AML-193 (cell line): ENCODE measurements around the gene TBC1D22A.
"Not testable (repeated sequence)": the region's sequence is repeated elsewhere in the genome, so short reads cannot be mapped to it uniquely, and the experiment has no call there.

Source experiments
- DNase-seq, 2 experiments: peaks; one replicate each; lab custom pipeline; 2025; lab: John Stamatoyannopoulos, UW

Gene TBC1D22A, protein sequence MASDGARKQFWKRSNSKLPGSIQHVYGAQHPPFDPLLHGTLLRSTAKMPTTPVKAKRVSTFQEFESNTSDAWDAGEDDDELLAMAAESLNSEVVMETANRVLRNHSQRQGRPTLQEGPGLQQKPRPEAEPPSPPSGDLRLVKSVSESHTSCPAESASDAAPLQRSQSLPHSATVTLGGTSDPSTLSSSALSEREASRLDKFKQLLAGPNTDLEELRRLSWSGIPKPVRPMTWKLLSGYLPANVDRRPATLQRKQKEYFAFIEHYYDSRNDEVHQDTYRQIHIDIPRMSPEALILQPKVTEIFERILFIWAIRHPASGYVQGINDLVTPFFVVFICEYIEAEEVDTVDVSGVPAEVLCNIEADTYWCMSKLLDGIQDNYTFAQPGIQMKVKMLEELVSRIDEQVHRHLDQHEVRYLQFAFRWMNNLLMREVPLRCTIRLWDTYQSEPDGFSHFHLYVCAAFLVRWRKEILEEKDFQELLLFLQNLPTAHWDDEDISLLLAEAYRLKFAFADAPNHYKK

DNA sequence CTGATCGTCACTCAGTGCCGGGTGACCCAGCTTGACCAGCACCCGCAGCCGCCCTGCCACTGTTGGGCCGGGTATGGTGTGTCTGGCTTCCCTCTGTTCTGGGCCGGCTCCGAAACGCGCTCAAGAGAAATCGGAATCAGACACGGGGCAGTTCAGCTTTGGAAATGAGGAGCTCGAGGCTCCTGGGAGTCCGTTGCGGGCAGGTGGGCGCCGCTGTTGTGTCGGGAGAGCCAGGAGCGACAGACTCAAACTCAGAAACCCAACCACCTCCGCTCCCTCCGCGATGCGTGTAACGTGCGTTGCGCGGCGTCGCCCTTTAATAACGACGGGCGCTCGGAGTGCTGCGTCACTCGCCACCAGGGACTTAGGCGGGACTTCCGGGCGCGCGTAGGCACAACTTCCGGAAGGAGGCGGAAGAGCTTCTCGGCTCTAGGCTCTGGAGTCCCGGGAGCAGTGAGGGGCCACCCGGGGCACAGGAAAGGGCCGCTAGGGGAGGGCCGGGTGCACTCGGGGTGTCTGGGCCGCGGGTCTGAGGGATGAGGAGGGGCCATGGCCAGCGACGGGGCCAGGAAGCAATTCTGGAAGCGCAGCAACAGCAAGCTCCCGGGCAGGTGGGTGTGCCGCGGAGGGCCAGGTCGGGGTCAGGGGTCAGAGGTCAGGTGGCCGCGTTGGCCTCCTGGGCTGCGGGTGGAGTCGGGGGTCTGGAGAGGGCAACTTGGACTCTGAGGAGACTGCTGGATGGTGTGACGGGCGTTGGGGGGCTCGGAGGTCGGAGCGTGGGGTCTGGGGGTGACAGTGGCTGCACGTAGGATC lies at the start of gene TBC1D22A:
TSS of gene TBC1D22A (plus strand) at position 413 of the 813 bp plus-strand sequence. CDS start at position 550, 137 bp downstream.
- peak; percentile 78 to 89 for DNase-seq

DNA sequence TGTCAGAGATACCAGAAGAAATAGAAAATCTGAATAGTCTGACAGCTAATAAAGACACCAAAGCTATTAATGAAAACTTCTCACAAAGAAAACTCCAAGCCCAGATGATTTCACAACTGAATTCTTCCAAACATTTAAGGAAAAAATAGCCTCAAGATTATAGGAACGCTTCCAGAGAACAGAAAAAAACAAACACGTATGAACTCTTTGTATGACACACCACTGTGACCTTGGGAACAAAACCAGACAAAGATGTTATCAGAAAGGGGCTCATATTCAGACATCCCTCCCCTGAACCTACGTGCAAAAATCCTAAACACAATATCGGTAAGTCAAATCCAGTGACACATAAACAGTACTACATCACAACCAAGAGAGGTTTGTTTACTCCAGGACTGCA lies 47.9 kb upstream of the TBC1D22A start:
- DNase-seq: no peak

DNA sequence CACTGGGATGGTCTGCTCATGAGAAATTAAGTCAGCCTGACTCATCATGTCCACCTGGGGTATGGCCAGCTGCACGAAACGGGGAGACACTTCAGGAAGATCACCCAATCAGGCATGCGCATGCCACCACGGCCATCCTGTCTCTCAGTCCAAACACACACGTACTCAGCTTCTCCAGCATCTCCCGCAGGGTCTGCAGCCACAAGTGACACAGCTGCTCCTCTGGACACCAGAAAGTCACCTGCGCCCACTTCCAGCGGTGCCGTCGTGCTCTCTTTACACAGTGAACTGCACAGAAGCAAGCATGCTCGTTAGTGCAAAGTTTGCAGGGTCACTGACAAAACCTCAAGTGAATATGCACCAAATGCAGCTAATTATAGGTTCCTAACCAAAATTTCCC lies 42.5 kb upstream of the TBC1D22A start:
- DNase-seq: no peak

DNA sequence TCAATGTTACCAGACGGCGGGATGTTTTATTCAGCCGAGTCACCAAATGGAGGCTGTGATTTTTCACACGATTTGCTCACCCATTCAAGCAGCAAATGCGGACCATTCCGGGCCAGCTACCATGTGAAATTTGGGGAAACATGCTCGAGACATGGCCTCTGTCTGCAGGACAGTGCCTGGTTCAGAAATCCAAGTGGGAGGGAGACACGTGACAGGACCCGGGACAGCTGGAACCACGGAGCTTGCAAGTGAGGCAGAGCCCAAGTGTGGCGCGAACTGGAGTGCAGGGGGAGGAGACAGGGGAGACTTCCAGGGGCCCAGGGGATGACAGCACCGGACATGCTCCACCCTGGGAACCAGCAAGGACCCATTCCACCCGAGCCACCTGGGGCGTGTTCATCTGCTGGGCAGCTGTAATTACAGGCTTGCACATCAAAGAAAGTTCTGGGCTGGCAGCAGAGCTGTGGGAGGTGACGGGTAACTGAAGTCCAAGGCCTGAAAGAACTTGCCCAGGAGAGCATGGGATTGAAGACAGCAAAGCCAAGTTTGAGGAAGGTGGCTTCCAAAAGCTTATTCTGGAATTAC lies 40.9 kb upstream of the TBC1D22A start:
- no peak for DNase-seq

DNA sequence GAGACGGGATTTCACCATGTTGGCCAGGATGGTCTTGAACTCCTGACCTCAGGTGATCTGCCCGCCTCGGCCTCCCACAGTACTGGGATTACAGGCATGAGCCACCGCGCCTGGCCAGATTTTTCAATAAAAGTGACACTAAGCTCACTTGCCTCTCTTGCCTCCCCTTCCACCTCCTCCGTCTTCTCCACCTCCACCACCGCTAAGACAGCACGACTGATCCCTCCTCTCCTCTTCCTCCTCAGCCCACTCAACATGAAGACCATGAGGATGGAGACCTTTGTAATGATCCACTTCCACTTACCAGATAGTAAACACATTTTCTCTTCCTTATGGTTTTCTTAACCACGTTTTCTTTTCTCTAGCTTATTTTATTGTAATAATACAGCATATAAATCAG lies 38.6 kb upstream of the TBC1D22A start:
- DNase-seq: no peak

DNA sequence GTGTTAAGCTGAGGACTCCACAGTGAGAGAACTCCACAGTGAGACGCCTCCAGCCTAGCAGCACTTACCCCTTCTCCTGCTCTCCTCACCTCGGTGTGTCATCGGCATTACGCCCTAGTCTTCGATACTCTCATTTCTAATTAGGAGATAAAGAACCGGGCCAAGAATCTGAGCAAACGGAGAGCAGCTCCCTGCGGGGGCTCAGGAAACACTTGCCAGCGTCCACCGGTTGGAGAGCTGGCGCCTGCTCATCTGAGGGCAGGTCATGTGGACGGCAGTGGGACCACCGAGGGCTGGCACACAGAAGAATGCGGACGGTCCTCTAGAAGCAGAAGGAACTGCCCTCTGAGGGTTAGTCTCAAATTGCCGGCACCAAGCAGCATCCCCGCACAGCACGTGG lies 37.4 kb upstream of the TBC1D22A start:
- DNase-seq: no peak

DNA sequence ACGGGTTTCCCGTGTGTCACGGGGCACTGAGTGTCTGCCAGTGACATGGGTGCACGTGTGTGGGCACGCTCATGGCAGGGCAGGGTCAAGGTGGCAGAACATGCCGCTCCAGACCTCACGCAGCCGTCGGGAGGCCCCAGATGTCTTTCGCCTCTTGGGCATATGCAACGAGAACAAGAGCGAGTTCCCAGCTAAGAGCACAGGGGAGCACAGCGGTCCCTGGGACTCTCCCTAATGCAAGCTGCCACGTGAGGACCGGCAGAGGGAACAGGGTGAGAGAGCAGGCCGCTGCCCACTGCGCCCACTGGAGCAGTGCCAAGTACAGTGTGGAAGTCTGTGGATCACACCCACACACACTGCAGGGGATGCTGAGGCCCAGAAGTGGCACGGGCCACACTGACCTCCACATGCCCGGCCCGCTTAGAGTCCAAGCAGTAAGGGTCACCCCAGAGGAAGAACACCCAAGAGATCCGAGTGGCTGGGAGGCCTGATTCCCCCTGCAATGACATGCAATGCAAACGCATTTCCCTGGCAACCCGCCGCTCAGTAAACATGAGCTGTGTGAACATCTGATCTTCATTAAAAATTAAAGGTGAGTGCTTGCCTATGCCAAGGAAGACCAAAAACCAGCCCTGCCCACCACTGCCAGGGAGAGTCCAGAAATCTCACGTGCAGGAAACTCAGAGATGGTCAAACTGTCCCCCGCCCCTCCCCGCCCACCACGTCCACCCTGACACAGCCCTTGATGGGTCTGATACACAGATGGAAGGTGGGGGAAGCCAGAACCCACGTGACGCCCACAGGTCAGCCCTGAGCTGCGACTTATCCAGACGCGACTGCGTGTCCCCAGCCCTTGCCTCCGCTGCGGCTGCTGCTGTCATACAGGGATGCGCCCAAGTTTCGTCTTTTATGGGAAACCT lies 36.1 kb upstream of the TBC1D22A start:
- no peak for DNase-seq

DNA sequence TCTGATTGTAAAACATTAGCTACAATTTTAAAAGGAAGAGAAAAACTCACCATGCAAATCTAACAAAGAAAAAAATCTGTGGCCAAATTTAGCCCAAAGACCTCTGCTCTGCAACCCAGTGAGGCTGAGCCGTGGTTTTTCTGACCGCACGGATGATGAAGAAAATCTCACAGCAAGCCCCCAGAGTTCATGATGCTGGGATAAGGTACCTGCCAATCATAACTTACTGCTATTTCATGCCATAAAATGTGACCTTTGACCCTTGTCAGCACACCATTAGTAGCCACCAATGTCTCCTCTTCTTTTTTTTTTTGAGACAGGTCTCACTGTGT lies 35.5 kb upstream of the TBC1D22A start:
- no peak for DNase-seq

DNA sequence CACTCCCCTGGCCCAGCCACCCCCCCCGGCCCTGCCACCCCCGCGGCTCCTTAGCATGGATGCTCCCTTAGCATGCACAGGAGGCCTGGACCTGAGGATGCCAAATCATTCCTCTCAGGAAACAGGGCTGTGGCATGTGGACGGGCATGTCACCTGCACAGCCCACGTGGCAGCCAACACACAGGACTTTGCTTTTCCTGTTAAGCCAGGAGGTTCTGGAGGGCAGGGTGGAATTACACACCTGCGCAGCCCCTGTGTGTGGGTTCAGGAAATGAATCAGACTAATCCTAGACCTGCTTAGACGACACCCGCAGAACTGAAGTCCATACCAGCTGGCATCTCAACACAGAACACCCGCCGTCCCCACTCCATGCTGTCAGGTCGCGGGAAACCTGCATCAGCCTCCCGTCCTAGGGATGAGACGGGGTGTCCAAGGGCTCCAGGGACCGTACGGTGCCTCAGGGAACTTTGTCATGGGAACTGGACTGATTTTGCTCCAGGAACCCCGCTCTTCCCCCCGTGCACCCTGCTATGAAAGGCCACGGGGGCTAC lies 34.6 kb upstream of the TBC1D22A start:
- DNase-seq: no peak

DNA sequence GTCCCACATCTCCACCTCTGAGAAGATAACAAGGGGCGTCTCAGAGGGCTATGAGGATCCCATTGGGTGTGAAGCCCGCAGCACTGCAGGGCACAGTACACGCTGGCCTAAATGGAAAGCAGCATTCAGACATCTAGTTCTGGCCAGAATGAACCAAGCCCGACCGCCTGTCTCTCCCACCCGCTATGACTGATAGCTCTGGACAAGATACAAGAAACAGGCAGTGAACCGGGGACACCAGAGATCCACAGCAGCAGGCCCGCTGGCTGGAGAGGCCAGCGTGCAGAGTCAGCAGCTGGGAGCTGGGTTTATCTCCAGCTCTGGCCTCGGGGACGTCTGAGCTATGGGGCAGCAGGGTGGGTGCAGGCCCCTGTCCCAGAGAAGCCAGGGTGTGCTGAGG lies 34.0 kb upstream of the TBC1D22A start:
- no peak for DNase-seq

DNA sequence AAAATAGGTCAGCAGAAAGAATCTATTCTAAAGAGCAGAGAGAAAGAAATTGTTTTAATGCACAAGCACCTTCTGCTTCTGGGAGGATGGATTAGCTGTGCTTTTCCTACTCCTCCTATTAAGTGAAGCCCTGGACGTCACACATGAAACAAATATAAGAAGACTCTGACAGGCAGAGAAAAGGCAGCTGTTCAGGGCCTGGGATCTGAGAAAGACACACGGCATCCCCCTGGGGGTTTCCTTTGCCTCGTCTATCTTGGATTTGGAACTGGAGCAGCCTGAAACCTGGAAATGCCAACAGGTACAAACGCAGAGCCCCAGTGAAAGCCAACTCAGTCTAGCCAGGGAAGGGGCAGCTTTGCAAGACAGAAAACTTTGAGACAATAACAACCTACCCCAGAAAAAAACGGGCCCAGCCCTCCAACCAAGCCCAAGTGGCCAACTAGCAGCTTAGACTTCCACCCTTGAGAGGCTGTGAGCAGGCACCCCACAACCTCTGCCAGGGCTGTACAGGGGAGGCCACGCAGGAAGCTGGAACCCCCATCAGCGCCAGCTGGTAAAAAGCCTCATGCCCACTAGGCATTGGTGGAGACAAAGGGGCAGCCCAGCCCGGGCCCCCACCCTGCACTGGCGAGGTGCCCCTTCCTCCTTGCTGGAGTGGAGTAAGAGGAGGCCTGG lies 31.7 kb upstream of the TBC1D22A start:
- no peak for DNase-seq

DNA sequence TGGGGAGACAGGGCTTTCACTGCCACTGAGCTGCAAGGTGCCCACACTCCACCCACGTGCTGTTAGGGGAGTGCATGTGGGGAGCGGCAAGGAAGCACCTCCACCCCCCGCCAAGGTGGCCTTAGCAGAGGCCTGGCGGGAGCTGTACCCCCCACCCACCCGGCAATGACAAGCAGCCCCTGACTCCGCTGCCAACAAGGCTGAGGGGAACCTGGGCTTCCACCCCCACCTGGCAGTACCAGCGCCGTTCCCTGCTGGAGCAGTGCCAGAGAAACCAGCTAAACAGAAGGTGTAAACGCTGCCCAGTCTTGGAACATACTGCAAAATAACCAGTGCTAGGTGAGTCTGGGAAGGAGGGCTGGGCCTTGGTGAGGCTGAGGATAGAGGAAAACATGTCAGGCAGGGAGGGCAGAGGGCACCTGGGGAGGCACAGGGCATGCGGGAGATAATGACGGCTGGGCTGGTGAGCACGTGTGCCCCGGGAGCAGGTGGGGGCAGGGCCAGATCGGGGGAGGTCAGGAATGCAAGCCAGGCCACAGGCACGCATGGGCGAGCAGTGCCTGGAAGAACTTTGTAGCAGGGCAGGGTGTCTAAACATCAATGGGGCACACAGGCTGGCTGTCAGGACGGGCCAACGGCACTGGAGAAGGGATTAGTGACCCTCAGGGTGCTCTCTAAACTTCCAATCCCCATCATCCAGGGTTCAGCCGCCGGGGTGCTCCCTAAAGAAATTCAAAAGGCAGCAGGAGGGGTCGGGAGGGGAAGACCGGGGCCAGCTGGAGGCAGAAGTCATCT lies 31.0 kb upstream of the TBC1D22A start:
- no peak for DNase-seq

DNA sequence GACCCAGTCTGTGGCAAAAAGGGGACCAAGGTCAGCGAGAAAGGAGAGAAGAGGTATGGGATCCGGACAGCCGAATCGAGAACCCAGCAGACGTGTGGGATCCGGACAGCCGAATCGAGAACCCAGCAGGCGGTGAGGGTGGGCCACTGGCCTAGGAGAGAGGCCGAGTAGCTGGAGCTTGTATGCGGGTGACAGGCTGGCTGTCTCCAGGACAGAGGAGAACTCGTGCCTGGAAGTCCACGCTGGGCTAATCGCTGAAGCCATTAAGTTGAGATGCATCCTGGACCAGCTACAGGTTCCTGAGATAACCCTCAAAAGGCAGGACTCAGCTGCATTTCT lies 30.4 kb upstream of the TBC1D22A start:
- no peak for DNase-seq

DNA sequence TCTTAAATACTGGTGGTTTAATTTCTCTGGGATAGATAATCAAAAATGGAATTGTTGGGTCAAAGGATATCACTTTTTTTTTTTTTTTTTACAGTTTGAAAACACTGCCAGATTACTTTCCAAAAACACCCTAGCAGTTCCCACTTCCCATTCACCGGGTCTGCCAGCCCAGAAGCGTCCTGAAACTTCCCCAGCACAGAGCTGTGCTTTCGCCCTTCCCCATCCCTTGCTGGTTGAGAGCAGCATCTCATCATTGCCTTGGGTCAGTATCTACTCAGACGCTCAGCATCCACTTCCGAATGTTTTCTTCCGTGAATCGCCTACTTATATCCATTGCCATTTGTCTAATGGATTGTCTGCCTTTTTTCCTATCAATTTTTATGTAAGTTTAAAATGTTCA lies 29.9 kb upstream of the TBC1D22A start:
- no peak for DNase-seq

DNA sequence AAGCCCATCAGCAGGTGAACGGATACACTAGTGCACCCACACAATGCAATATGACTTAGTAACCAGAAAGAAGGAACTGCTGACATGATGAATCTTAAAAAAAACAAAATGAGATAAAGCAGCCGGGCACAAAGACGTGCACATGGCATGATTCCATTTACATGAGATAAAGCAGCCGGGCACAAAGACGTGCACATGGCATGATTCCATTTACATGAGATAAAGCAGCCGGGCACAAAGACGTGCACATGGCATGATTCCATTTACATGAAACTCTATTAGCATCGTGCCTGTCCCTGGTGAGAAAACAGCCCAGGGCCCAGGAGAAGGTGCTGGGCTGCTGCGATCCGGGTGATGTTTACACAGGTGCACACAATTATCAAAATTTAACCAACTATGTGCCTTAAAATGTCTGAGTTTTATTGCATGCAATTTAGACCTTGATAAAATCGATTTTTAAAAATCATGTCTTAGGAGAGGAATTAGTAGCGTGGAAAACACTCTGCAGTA lies 28.2 kb upstream of the TBC1D22A start:
- not testable (repeated sequence) for DNase-seq

DNA sequence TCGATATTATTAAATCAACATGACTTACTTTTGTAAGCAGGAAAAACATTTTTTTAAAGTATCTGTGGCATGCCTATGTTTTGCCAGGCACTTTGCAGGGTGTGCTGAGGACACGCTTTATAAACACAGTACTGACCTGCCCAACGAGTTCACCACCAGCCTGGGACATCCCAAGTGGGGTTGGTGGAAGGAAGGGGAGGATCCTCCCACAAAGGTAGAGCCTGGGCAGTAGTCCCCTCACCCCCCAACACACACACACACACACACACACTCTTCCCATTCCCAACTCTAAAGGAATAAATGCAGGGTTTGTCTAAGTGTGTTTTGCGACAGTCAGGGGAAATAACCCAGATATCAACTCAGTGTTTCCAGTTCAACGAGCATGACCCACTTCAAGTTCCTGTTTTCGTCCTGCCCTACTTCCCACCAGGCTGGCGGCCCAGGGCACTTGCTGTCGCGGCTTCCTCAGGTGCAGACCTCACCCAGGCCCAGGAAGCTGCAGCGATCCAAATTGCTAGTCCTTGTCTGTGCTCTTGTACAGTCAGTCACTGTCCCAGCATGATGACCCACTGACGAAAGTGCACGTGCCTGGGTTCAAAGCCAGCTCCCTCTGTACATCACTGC lies 27.5 kb upstream of the TBC1D22A start:
- peak; percentile 52 to 66 for DNase-seq

DNA sequence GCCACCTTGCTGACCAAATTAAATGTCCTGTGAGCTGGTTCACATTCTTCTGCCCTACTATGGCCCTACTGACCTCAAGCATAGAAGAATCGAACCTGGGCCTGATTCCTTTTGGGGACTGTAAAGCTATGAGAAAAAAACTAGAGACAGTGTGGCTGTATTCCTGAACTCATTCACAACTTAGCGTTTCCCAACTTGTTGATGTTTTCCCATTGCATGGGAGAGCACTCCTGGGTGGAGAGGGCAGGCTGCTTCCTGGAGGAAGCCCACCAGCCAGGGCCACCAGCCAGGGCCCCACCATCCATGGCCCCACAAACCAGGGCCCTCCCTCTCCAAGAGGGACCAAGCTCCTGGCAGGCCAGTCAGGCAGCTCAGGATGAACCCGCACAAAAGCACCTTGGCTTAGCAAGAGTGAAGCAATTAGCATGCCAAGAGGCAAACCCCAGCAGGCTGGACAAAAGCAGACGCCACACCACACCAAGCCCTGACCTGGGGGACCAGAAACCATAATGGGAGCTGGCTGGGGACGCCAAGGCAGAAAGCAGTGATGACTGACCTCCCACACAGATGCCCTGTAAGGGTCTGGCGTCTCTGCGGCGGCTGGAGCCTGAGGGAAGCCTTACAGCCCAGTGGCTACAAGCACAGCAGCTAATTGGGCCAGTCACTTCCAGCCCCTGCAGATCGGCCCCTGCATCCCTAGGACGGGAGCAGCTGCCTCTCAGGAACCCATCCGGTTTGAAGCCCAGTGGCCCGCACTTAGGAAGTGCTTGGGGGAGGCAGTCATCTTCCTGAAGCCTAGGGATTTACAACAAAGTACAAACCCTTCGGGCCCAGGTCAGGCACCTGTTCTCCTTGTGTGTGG lies 26.5 kb upstream of the TBC1D22A start:
- DNase-seq: no peak

DNA sequence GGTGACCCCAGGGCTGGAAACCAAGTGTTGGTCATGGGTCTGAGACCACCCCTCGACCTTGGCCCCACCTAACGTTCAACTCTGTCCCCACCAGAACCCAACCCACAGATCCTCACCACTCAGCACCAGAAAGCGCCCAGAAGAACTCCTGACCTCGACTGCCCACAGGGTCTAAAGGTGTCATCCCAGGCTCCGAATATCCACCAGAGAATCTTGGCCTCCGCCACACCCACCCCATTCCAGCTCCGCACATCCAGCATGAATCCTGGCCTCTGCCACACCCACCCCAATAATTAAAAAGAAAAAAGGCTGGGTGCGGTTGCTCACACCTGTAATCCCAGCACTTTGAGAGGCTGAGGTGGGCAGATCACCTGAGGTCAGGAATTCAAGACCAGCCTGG lies 25.7 kb upstream of the TBC1D22A start:
- DNase-seq: no peak
